NCI-H2171 treated with DMSO at 0.1 percent for 48 hours (cell line): ENCODE data around the gene DUSP7.

Source experiments
- DNase-seq: peaks from one replicate; lab custom pipeline; 2025; lab: John Stamatoyannopoulos, UW

DUSP7 gene

DNA sequence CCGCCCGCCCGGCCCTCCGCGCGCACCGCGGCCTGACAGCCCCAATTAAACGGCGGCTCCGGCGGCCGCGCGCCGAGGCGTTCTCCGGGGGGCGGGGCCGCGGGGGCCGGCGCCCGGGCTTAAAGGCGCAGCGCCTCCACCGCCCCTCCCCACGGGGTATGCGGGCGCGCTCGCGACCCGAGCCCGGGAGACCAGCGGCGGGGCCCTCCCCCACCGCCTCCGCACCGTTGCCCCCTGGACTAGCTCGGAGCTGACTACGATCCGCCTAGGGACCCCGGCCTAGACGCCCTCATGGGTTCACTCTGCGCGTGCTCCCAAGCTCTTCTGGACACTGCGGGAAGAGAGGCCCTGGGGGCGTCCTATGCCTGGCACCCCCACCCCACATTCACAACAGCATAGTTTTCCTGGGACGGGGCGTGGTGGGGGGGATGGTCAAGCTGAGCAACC is at the start of gene DUSP7:
DUSP7 (minus strand) TSS at position 51 of the 447 bp plus-strand sequence. CDS start 205 bp downstream, outside the sequence.
- DNase-seq, result peak; percentile 33

DNA sequence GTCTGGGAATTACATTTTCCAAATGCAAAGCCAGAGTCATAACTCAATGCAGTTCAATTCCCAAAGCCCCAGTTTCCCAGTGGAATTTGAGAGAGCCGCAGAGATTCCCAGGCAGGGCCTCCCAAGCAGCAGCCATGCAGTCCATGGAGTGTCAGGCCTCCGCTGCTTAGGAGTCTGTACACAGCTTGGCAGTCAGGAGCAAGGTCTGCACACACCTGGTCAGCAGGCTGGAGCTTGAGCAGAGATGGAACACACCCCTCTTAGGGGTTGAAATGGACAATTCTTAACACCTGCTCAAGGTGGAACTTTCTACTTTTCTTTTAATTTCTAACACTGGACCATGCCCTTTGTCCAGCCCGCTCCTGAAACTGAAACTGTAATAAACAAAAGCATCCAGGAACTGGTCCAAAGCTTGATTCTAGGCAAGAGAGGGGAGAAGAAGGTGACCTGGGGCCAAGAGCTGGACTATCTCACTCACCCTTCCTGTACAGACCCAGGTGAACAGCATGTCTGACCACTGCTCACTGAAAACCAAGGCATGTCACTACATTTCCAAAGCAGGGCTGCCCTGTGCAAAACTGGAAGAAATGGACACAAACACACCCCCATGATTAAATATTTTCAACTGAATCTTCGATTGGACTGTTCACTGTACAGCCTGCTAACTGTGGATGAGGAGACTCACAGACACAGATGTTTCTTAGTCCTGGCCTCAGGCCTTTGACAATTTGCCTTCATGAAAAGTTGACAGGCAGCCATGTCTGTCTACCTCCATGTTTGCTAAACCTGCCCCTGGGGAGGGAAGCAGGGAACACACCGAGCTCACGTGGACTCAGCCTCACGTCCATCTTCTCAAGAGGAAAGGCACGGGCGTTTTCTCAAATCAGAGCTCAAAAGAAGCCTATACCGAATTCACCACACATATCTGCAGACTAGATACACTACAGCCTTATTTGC is 48.6 kb upstream of the DUSP7 start:
- no peak for DNase-seq

DNA sequence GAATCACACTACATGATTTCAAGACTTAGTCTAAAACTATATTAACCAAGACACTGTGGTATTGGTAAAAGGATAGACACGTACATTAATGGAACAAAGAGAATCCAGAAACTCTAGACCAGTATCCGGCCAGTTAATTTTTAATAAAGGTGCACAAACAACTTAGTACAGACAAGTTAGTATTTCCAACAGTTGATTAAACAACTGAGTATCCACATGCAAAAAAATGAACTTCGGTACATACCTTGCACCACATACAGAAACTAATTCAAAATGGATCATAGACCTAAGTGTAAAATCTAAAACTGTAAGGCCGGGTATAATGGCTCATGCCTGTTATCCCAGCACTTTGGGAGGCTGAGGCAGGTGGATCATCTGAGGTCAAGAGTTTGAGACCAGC is 46.6 kb upstream of the DUSP7 start:
- DNase-seq, result no peak

DNA sequence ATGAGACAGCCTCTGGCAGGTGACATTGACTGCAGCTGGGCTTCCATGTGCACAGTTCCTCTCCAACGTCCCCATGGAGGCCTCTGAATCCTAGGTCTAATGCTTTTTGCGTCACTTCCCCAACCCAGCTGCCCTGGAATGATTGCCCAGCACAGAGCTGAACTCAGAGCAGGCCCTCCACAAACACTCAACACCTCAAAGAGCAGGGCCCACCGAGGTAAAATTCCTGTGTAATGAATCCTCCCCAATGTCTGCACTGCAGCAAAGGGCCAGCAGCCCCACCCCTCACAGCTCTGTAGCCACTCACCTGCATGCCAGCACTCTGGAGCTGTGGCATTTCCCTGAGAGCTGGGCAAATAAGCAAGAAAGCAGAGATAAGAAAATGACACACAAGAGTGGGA is 42.6 kb upstream of the DUSP7 start:
- DNase-seq, result no peak

- no peak for DNase-seq
These were observed 41.6 kb upstream of the DUSP7 start for GRCh38 chr3:52097851-52098507.

GRCh38 chr3:52095990-52096775 is 39.8 kb upstream of the DUSP7 start:
- no peak for DNase-seq

GRCh38 chr3:52094571-52095485 is 38.5 kb upstream of the DUSP7 start:
- no peak for DNase-seq

DNA sequence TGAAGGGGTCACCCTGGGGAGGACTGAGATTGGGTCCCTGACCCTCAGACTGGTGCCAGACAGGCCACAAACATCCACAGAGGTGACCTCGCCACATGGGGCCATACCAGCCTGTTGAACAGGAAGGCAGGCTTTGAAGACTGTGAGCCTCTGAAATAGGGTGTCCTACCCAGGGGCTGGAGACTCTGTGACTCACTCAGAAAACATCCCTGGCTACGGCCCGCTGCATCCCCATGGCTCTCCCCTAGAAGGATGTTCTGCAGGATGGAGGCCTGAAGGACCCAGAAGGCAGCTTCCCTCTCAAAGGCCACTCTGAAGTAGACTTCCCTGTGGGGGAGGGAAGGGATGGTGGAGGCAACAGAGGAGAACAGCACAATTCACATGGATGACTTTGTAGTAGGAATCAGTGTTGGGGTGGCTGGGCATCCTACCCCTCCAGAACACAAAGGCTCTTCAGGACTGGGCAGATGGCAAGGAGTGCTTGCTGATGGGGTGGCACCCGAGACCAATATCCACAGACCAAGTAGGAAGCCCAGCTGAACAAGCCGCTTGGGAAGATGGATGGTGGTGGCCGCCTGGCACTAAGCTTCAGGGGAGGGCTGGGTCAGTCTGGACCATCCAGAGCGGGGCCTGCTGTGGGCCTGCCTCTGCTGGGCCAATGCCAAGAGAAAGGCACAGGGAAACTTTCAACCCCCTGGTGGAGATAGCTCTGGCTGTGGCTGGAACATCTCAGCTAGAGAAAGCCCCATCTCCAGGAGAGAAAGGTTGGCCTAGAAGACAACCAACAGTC is 37.6 kb upstream of the DUSP7 start:
- DNase-seq, result no peak

DNA sequence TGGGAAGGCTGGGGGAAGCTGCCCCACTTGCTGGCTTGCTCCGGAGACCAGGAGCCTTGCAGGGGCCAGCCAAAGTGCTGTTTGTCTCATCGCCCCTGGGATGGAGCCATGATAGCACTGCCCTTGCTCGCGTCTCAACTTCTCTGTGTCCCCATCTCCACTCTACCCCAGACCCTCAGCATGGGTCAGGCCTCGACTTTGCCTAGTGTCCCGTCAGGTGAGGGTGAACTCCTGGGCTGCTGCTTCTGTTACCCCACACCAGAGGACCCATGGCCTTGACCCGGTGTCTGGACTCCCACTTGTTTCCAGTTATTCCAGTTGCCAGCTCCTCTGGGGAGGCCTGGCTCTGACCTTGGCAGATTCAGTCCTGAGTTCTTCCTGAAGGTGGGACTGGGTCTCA is 36.5 kb upstream of the DUSP7 start:
- DNase-seq, result no peak

- no peak for DNase-seq
These were observed 35.9 kb upstream of the DUSP7 start for GRCh38 chr3:52092271-52092660.

DNA sequence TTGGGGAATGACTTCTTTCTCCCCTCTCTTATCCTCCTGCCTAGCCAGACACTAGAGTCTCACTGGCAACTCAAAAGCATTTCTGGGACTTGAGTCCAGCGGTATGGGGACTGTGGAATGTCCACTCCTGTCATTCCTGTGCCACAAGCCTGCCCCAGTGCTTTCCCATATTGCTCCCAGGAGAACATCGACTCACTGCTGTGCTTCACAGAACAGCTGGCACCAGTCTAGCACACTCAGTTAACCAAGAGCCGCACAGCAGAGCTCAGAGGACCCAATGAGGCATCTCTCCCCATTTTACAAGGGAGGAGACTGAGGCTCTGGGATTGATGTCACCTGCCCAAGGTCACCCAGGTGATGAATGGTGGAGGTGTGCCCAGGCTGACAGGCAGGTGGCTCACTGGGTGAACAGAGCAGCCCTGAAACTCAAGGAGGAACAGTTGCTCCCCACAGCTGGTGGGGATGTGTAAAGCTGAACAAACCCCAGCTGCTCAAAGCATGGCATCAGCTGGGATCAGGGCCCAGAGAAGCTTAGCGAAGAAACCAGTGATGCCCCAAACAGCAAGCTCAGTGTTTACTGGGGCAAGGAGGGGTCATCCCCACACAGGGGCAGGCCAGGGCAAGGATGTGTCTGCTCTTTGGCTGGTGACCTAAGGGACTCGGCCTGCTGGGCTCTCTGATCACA is 35.4 kb upstream of the DUSP7 start:
- peak; percentile 60 for DNase-seq

DNA sequence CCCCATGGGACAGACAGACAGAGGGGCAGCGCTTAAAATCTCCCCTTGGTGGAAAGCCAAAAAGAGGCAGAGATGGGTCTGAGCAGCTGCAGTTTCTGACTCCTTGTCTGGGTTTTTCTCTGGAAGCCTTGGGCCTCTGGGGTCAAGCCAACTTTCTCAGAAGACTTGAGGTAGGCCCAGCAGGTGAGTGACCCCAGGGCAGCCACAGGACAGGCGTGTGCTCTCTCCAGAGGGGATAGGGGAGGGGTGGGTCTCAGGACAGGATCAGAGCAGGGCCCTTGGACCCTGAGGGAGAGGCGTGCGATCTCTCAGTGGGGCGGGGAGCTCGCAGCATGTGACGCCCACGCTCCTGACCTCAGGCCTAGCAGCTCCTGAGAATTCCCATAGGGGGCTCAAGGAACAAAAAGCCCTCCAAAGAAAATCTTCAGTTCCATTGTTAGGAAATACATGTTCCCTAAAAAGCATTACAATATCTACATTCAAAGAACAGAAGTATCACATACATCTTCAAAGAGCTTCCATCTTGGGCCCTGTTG is 34.6 kb upstream of the DUSP7 start:
- no peak for DNase-seq

DNA sequence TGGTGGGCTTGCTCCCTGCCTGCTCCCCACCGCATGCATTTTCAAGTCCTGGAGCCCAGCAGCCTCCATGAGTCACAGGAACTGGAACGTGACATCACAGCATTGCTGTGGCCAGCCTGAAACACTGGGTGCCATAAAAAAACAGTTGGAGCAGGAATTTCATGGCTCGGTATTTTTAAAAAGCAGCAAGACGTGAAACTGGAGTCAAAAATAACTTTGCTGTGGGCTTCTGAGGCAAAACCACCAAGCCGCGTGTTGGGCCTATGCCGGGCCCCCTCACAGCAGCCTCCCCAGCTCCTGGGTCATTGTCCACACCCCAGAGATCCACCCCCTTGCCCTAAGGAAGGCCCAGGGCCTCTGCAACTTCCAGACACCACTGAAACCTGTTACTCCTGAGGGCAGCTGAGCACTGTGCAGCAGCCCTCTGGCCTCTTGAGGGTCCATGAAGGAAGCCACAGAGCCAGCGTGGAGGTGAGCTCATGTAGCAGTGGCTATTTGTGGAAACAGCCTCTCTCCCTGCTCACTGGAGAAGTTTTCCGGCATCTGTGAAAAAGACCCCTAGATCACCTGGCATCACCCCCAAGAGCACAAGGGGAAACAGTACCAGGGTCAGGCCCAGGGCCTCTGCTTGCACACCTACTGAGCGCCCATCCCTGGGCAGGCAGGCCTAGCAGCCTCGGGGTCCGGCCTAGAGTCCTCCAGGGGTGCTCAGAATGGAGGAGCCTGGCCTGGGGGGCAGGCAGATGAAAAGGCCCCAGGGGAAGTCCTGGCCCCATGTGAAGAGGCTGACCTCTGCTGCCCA is 34.0 kb upstream of the DUSP7 start:
- no peak for DNase-seq

GRCh38 chr3:52089691-52090090 is 33.3 kb upstream of the DUSP7 start:
- DNase-seq, result no peak

DNA sequence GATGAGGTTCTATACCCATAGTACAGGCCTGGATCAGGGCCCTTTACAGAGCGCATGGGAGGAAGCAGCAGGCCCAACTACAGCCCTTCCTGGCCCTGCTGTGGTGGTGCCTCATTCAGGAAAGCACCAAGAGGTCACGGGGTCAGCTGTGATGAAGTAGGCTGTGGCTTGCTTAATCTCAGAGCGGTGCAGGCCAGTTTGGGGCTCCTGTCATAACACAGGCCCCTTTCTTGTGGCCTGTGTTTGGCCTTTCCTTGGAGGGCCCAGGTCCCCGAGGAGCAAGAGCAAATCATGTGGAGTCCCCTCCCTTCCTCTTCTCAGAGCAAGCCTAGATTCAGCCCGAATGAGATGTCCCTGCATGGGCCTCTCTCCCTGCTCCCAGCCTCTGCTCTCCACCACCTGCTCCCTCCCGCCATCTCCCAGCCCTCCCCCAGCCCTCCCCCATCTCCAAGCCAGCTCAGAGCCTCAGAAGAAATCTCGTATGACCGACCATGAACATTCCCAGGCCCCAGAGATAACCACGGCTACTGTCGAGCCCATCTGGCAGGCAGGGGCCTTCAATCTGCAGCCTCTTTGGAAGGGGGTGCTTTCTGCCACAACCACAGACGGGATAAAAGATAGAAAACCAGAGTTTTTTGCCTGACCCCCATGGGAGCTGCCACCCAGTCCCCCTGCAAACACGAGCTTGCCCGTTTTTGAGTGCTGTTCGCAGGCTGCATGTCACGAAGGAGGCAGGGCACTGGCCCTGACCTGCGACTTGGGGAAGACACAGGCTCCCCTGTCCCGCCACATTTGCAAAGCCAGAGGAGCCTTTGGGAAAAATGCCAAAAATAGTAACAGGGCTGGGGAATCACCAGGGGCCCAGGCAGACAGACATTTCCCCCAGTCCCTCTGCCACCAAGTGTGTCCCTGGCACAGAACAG is 32.3 kb upstream of the DUSP7 start:
- peak; percentile 3 for DNase-seq

- DNase-seq, result no peak
These were observed 31.4 kb upstream of the DUSP7 start for GRCh38 chr3:52087731-52088130.

GRCh38 chr3:52086976-52087663 is 30.7 kb upstream of the DUSP7 start:
- DNase-seq, result peak; percentile 7
